Measurements from ENCODE around the gene CPEB4. TPM values are rescaled to one million over a fixed set of nuclear protein-coding genes. Genes with fewer than 3 reads are reported as not detected.

Gene CPEB4
- total and polyA plus RNA-seq, 2 of the 8 experiments (the other 6 are each of a cell fraction or from before 2014, with no cell fraction given), result 8.4 to 13.4 TPM

DNA sequence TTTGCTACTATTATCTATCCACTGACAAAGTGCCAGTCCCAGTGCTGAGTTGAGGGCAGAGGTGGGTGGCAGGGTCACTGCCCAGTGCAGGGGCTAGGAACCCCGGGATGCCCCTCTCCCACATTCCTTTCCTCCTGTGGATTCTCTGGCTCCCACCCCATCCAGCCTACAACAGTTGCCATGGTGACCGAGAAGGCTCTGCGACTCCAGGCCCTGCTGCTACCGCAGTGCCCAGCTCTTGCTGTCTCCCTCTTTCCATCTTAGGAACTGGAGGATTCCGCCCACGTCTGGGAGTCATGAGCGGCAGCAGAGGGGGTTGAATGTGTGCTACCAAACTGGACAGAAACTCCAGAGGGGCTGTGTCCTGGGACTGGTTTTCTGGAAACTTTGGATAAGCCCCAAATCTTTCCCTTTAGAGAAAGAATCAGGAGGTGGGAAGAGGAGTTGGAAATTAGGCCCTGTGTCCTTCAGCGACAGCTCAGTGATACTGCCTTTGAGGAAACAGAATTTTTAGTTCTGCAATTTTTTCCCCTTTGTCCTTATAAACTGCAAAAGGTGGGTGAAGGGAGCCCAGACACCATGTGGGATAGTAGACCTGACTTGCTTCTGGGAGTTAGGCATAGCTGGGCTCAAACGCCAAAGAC is 80.1 kb downstream of the CPEB4 start:
- no peak overlapping the region for H2AFZ ChIP-seq (ENCODE audit: low read length)
- no peak overlapping the region for H4K5ac ChIP-seq (ENCODE audit: insufficient read length, low read depth, low read length)
- no peak overlapping the region for H2AK5ac ChIP-seq (ENCODE audit: low read depth, low read length)
- 69% methylated on average over 9 of the region's 9 CpGs; no CpG with 5 or more reads in 1 of the 2 experiments for WGBS, 2 experiments (ENCODE audit: extremely low coverage in 1 of 2, insufficient coverage in 1 of 2, insufficient read length in 1 of 2, insufficient replicate concordance in 2 of 2, low coverage in 1 of 2, low lambda C conversion rate in 2 of 2, missing lambda C conversion rate in 1 of 2)
- no peak overlapping the region for H2BK20ac ChIP-seq (ENCODE audit: low read length)
- H3K27ac ChIP-seq (ENCODE audit: low read depth, low read length), result no peak overlapping the region
- H3K56ac ChIP-seq (replicated peaks; ENCODE audit: insufficient read length, low read depth, low read length), result no peak overlapping the region
- ChIA-PET POLR2A (ENCODE audit: partially characterized antibody) (interaction anchor here (0.6 to 1.0 kb wide), 5 partner anchors 22 to 338 kb away, joined by 3 read pairs; partner anchors contain the start of gene CPEB4), CTCF (ENCODE audit: partially characterized antibody) (interaction anchor here (0.6 to 3.0 kb wide), 6 partner anchors 43 to 676 kb away, joined by 3 to 11 read pairs (median 5); no protein-coding TSS in a partner anchor)
- no peaks in the 10 kb centered on the region for H4K20me1 ChIP-seq (replicated peaks in 1 of 2; ENCODE audit: control insufficient read depth in 1 of 2, insufficient read depth in 2 of 2, low read length in 2 of 2)
- H3K9me3 ChIP-seq (ENCODE audit: insufficient read depth in 2 of 2, low read depth in 1 of 2, low read length in 1 of 2), result no peaks in the 10 kb centered on the region
- FAIRE-seq, result no peak
- H4K8ac ChIP-seq (ENCODE audit: extremely low read depth, insufficient read depth, low read length), result no peak overlapping the region
- H4K91ac ChIP-seq (replicated peaks; ENCODE audit: insufficient read length, low read length), result no peak overlapping the region
- no peak overlapping the region for H3K4me3 ChIP-seq (ENCODE audit: extremely low read depth in 1 of 4, insufficient read depth in 2 of 4, low read depth in 3 of 4, low read length in 4 of 4)
- DNase-seq (ENCODE audit: low read depth in 1 of 2, low spot score in 2 of 2), result peak in 1 of 2 experiments; percentile 61
- H2BK15ac ChIP-seq (ENCODE audit: low read length), result peak overlapping the region; percentile 97; the same call in 1 of the 2 replicates
- H3K14ac ChIP-seq (ENCODE audit: insufficient read length), result no peak overlapping the region
- no peak overlapping the region for H3K9ac ChIP-seq (replicated peaks in 1 of 4; ENCODE audit: extremely low read depth in 1 of 4, low read depth in 3 of 4, low read length in 3 of 4)
- H3K79me2 ChIP-seq (ENCODE audit: control insufficient read depth in 1 of 2, insufficient read depth in 2 of 2, low read length in 2 of 2), result no peaks in the 10 kb centered on the region
- H3K27me3 ChIP-seq (replicated peaks in 1 of 4; ENCODE audit: control insufficient read depth in 3 of 4, extremely low read depth in 1 of 4, insufficient read depth in 3 of 4, low read length in 3 of 4), result no peaks in the 10 kb centered on the region
- H3K4ac ChIP-seq (replicated peaks; ENCODE audit: insufficient read length, low read depth, low read length), result no peak overlapping the region
- H3K4me1 ChIP-seq (replicated peaks in 1 of 4; ENCODE audit: control insufficient read depth in 3 of 4, insufficient read depth in 4 of 4, low read length in 3 of 4), result peaks cover 3 to 19% (median 16%) of the 10 kb centered on the region in 4 experiments; a peak in 6 of 7 replicates
- no peaks in the 10 kb centered on the region for H3K79me1 ChIP-seq (ENCODE audit: low read depth, low read length)
- H2BK5ac ChIP-seq (ENCODE audit: low read depth, low read length), result no peak overlapping the region; the same call in 1 of the 2 replicates
- peaks cover 3% of the 10 kb centered on the region; the same call in 1 of the 2 replicates for H3K23me2 ChIP-seq (ENCODE audit: low read depth, low read length)
- H3K18ac ChIP-seq (ENCODE audit: extremely low read depth, low read length), result no peak overlapping the region
- H3K36me3 ChIP-seq (ENCODE audit: control insufficient read depth in 2 of 4, insufficient read depth in 4 of 4, low read length in 3 of 4), result no peaks in the 10 kb centered on the region
- H2BK12ac ChIP-seq (ENCODE audit: low read depth, low read length), result no peak overlapping the region
- no peak overlapping the region for H3K4me2 ChIP-seq (ENCODE audit: insufficient read depth in 1 of 2, low read depth in 2 of 2, low read length in 2 of 2)
- no peak overlapping the region for H2BK120ac ChIP-seq (replicated peaks; ENCODE audit: low read depth, low read length)
- H3K23ac ChIP-seq (ENCODE audit: insufficient read length), result no peak overlapping the region

All from H1 (cell line).